DMS 273 treated with DMSO at 0.1 percent for 48 hours (cell line): ENCODE results near the gene ARL4A.

Experiments used
- DNase-seq: peaks from one replicate; lab custom pipeline; 2025; lab: John Stamatoyannopoulos, UW

Gene ARL4A

GRCh38 chr7:12726908-12727307 lies 39.5 kb downstream of the ARL4A start:
- DNase-seq, result no peak

- DNase-seq, result no peak
These were observed 40.2 kb downstream of the ARL4A start for GRCh38 chr7:12727455-12728191.

DNA sequence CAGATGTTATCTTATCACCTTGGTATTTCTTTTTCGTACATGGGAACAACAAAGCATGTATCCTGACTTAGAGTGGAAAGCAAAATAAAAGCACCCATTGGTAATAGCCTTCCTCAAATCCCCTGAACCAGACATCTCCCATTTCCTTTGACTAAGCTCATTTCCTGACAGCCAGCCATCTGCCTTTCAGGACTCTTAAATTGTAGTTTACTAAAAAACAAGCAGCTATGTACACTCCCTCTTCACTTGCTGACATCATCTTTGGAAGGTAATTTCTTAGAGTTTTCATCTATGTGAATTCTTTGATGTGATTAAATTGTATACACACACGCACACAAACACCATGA lies 40.7 kb downstream of the ARL4A start:
- DNase-seq, result no peak

GRCh38 chr7:12729112-12729511 lies 41.7 kb downstream of the ARL4A start:
- DNase-seq, result no peak

DNA sequence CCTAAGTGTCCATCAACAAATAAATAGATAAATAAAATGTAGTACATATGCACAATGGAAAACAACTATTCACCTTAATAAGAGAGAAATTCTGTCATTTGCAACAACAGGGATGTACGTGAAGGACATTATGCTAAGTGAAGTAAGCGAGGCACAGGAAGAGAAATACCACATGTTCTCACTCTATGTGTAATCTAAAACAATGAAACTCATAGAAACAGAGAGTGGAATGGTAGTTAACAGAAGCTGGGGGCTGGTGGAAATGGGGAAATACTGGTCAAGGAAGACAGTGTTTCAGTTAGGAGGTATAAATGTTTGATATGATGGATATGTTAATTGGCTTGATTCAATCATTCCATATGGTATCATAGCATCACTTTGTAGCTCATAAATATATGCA lies 43.1 kb downstream of the ARL4A start:
- DNase-seq, result no peak

DNA sequence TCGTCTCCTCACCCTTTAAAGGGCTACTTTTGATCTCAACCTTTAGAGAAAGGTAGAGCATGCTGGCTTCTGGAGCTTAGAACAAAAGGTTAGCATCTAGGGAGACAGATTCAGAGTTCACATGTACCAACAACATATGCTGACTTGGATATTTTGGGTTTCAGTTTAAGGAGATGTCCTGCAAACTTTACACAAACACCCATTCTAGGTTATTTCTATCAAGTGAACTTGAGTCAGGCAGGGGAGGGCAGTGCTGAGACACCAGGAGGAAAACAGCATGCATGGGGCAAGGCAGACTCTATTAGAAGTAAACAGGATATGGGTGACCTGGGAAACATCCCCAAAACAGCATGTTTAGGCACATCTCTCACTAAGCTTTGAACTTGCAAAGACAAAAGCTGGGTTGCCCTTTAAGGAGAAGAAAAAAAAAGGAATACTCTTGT lies 43.8 kb downstream of the ARL4A start:
- peak; percentile 17 for DNase-seq

GRCh38 chr7:12731775-12732174 lies 44.3 kb downstream of the ARL4A start:
- DNase-seq, result no peak

- DNase-seq, result no peak
These were observed 45.0 kb downstream of the ARL4A start for GRCh38 chr7:12732428-12732827.

GRCh38 chr7:12735923-12736322 lies 48.5 kb downstream of the ARL4A start:
- DNase-seq, result no peak

DNA sequence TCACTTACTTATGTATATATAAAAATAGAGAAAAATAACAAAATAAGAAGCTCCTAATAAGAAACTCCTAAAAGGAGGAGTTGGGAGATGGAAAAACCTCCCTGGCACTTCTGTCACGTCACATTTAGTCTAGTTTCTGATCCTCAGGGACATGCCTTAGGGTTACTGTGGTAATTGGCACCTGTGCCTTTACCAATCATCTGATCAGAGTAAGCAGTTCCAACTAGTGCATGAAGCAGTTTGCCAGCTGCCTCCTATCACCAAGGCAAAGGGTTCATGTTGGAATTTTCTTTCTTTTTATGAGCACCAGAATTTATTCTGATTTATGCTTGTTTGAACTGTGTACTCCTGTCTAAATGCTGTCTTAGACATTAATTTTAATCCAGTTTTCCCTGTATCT lies 49.9 kb downstream of the ARL4A start:
- no peak for DNase-seq

GRCh38 chr7:12737836-12738235 lies 50.4 kb downstream of the ARL4A start:
- no peak for DNase-seq

- DNase-seq, result no peak
These were observed 51.2 kb downstream of the ARL4A start for GRCh38 chr7:12738665-12739064.
